Activated naive CD4-positive, alpha-beta T cell treated with anti-CD3 and anti-CD28 coated beads, Interleukin-2, amount 50 U/mL, for 72 hours (primary cell): ENCODE measurements around the gene RRM1. TPM values are rescaled to one million over a fixed set of nuclear protein-coding genes. Genes with fewer than 3 reads are reported as not detected.
"Not testable (repeated sequence)": the region's sequence is repeated elsewhere in the genome, so short reads cannot be mapped to it uniquely, and the experiment has no call there.

Experiments
- ATAC-seq, 2 donors: fragments of 150-1000 bp; cut with Tn5 transposase; 2 replicates each; pipeline ENCODE4 v1.10.0; 2021; ENCODE audit warnings: mild to moderate bottlenecking in 2 of 2, moderate library complexity in 2 of 2
- DNase-seq, 2 donors: peaks; one replicate each; pipeline ENCODE4 v3.0.0; 2021 to 2022; ENCODE audit warnings: low spot score in 2 of 2
- H3K27ac Mint-ChIP-seq, 2 donors: one replicate each; pipeline ENCODE4 v1.8.0; 2022; ENCODE audit warnings: mild to moderate bottlenecking in 2 of 2, mixed read lengths in 2 of 2
- H3K36me3 Mint-ChIP-seq, 2 donors: one replicate each; pipeline ENCODE4 v1.8.0; 2022; ENCODE audit warnings: mixed read lengths in 2 of 2
- H3K9me3 Mint-ChIP-seq, 2 donors: one replicate each; pipeline ENCODE4 v1.8.0; 2022; ENCODE audit warnings: mixed read lengths in 2 of 2
- total RNA-seq, 2 donors: library from RNA; stranded (reverse); gene quantifications; one replicate each; pipeline ENCODE4 v1.2.3, GENCODE V29; 2022

Gene RRM1
- total RNA-seq, 2 donors from 2014 or later, result 192 to 278 TPM

DNA sequence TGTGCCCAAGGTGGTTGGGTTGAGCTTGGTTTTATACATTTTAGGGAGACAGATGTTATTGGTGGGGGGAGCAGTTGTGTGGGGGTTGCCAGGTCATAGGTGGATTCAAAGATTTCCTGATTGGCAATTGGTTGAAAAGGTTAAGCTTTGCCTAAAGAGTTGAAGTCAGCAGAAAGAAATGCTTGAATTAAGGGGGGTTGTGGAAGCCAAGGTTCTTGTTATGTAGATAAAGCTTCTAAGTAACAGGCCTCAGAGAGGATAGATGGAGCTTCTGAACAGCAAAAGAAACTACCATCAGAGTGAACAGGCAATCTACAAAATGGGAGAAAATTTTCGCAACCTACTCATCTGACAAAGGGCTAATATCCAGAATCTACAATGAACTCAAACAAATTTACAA is 64.2 kb downstream of the RRM1 start:
- not testable (repeated sequence) for H3K27ac Mint-ChIP-seq, ATAC-seq, H3K9me3 Mint-ChIP-seq, H3K36me3 Mint-ChIP-seq, DNase-seq

DNA sequence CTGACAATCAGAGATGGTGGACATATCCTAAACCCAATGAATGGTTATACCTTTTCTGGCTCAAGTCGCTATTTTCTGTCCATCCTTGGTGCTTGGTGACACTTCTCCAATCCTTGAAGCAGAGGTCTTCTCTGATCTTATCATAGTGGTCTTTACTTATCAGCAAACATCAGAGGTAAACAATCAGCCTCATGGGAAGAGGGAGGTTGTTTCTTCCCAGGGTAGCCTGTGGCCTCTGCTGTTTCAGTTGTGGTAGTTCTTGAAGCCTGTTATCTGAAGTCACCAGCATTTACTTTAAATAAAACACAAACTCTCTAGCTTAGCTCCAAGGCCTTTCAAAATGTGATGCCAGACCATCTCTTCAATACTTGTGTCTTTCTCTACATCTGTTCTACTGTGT is 66.7 kb downstream of the RRM1 start:
- ATAC-seq, result no peak
- Mint-ChIP-seq H3K27ac (no peak overlapping the region), H3K9me3 (no peaks in the 10 kb centered on the region), H3K36me3 (peaks cover 0 to 6% of the 10 kb centered on the region in 2 donors)
- no peak for DNase-seq

DNA sequence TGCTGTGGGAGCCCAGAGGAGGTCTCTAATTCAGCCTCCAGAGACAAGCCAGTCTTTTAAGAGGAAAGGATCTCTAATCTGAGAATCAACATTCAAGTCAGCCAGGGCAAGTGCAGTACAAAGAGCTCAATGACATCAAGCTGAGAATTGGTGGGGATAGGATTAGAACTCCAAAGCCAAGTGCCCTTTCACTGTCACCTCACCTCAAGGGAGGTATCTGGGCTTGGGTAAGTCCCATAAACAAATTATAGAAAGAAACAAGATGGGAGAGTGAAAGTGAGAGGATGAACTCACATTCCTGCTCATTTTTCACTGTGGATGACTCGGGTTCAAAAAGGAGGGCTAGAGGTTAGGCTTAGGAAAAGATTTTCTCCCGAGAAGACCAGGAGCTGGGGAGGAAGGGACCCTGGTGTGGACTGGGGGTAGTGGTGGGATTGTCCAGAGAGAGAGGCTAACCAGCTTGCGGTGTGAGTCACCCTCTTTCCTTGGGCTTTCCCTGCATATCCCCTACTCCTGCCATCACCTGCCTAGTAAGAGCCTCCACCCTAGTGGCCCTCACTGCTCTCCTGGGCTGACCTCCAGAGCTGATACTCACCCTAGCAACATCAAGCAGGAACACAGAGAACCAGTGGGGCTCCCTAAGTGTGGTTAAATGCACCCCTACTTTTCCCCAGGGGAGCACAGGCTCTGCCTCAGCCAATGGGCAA is 70.4 kb downstream of the RRM1 start:
- no peak for DNase-seq
- peak in 1 of 2 donors; percentile 79 for ATAC-seq
- Mint-ChIP-seq H3K36me3 (no peaks in the 10 kb centered on the region), H3K27ac (peak overlapping the region; percentile 38 to 51), H3K9me3 (no peaks in the 10 kb centered on the region)

DNA sequence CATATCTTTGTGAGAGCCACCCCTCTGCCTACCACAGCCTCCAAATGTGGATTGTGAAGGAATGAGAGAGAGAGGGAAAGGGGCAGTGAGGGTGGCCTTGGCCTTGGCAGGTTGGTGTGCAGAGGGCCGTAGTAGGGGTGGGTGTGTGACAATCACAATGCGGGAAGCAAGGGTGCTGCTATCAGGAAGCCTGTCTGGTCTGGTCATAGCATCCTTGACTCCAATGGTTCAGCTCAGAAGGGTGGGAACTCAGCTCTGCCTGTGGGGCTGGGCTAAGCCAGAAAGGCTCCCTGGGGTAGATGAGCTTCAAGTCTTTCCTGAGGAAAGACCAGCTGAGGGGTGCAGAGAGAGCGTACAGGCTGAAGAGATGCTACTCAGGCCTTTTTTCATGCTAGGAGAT is 72.7 kb downstream of the RRM1 start:
- no peak for DNase-seq
- ATAC-seq, result no peak
- H3K9me3 Mint-ChIP-seq, result no peaks in the 10 kb centered on the region
- H3K27ac Mint-ChIP-seq, result no peak overlapping the region
- no peaks in the 10 kb centered on the region for H3K36me3 Mint-ChIP-seq

DNA sequence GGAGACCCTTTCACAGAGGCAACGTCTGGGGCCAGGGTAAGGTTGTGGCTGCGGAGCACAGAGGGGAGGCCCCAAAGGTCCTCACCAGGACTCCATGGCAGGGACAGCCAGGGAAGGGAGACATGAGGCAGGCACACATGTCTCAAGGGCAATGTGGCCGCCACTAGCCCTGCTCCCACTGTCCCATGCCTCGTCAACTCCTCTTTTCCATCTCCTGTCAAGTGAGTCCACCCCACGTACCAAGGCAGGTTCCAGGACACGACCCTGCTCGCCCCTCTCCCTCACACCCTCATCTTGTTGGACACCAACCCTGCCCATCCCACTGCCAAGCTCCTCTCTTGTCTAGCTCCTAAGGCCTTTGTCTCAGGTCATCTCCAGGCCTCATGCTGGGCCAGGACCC is 73.2 kb downstream of the RRM1 start:
- DNase-seq, result no peak
- Mint-ChIP-seq H3K9me3 (no peaks in the 10 kb centered on the region), H3K36me3 (no peaks in the 10 kb centered on the region), H3K27ac (no peak overlapping the region)
- no peak for ATAC-seq

DNA sequence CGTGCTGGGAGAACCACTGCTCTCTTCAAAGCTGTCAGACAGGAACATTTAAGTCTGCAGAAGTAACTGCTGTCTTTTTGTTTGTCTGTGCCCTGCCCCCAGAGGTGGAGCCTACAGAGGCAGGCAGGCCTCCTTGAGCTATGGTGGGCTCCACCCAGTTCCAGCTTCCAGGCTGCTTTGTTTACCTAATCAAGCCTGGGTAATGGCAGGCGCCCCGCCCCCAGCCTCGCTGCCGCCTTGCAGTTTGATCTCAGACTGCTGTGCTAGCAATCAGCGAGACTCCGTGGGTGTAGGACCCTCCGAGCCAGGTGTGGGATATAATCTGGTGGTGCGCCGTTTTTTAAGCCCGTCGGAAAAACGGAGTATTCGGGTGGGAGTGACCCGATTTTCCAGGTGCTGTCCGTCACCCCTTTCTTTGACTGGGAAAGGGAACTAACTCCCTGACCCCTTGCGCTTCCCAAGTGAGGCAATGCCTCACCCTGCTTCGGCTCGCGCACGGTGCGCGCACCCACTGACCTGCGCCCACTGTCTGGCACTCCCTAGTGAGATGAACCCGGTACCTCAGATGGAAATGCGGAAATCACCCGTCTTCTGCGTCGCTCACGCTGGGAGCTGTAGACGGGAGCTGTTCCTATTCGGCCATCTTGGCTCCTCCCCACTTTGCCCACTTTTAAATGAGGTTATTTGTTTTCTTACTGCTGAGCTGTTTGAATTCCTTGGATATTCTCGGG is 81.2 kb downstream of the RRM1 start:
- H3K9me3 Mint-ChIP-seq, H3K27ac Mint-ChIP-seq, ATAC-seq, H3K36me3 Mint-ChIP-seq, DNase-seq: not testable (repeated sequence)

DNA sequence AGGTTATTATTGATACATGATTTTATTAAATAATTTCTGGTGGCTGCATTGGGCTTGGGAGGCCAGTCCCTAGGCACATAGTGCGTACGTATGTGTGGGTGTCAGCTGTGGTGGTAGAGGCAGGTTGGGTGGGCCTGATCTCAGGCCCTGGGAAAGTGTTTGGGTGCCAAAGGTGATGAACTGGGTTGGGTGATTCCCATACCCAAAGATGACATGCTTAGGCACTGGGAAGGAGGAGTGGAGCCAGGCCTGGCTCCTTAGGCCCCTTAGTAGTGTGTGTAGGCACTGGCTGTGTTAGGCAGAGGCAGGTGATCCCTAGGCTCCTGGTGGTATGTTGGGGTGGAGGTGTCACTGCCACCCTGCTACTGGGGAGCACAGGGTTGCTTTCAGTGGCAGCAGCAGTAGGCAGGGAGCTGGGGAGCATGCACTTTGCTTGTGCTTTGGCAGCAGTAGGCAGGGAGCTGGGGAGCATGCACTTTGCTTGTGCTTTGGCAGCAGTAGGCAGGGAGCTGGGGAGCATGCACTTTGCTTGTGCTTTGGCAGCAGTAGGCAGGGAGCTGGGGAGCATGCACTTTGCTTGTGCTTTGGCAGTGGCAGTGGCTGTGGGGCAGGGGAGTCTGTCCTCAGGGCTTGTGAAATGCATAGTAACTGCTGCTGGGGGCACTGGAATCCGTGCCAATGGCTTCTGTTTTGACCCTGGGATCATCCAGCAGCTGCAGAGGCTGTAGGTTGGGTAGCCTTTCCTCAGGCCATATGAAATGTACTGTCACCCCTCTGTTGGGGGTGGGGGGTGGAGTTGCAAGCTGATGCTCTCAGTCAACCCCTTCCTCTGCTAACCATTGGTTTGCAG is 84.4 kb downstream of the RRM1 start:
- Mint-ChIP-seq H3K36me3 (no peaks in the 10 kb centered on the region), H3K9me3 (no peaks in the 10 kb centered on the region), H3K27ac (no peak overlapping the region)
- no peak for ATAC-seq
- DNase-seq, result no peak

DNA sequence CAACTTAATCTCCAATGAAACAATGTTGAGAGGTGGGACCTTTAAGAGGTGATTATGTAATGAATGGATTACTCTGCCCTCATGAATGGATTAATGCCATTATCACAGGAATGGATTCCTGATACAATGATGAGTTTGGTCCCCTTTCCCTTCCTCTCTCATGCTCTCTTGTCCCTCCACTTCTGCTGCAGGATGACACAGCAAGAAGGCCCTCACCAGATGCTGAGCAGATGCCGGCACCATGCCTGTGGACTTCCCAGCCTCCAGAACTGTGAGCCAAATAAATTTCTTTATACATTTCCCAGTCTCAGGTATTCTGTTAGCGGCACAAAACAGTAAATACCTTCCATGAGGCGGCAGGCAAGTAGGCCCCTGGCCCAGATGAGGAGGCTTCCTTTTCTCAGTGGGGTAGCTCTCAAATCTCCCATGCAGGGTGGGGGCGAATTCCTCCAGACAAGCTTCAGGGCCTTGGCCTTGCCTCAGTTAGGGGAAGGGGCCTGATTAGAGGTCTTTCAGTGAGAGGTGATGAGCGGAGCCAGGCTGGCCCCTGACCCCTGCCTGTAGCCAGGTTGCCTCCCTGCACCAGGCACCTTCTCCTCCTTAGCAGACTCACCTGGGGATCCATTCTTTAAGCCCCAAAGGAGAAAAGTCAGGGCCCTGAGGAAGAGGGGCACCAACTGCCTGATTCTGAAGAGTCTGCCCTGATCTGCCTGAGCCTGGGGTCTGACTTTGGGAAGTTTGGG is 86.0 kb downstream of the RRM1 start:
- H3K36me3 Mint-ChIP-seq, result no peaks in the 10 kb centered on the region
- no peaks in the 10 kb centered on the region for H3K9me3 Mint-ChIP-seq
- no peak for ATAC-seq
- no peak for DNase-seq
- no peak overlapping the region for H3K27ac Mint-ChIP-seq

DNA sequence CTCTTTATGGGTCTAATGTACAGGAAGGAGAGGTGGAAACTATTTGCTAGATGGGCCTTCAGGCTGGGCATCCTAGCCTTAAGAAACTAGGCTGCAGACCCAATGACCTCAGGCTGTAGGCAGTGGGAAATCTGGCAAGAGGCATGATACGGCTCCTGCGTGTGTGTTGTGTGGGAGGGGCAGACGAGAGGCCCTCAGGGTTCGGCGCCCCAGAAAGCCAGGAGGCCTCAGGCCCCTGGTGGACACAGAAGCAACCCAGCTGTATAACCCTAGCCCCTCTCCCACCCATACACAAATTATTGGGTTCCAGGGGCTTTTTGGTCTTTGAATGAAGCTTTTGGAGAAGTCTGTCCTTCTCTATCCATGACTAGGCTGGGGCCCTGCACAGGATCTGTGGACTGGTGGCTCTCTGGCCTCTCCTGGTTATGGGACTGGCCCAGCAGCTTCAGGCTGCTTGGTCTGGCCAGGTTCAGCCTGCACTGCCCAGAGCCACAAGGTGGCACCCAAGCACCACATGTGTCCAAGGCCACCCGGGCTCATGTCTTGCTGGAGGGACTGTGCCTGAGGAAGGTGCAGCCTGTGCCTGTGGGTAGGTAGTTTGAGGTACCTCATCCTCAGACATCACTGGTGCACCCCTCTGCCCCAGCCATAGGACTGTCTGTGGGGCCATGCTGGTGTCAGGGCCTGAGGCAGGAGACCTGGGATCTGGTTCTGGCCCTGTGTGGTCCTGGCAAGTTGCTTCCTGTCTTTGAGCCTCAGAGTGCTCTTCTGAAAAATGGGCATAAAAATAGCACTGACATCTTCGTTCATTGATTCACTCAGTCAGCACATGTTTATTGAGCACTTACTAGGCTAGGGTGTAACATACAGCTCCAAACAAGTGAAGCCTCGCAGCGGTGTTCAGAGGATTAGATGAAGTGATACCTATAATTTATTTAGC is 87.5 kb downstream of the RRM1 start:
- no peak overlapping the region for H3K27ac Mint-ChIP-seq
- H3K9me3 Mint-ChIP-seq, result no peaks in the 10 kb centered on the region
- no peaks in the 10 kb centered on the region for H3K36me3 Mint-ChIP-seq
- peak; percentile 74 for ATAC-seq
- peak in 1 of 2 donors; percentile 58 for DNase-seq

DNA sequence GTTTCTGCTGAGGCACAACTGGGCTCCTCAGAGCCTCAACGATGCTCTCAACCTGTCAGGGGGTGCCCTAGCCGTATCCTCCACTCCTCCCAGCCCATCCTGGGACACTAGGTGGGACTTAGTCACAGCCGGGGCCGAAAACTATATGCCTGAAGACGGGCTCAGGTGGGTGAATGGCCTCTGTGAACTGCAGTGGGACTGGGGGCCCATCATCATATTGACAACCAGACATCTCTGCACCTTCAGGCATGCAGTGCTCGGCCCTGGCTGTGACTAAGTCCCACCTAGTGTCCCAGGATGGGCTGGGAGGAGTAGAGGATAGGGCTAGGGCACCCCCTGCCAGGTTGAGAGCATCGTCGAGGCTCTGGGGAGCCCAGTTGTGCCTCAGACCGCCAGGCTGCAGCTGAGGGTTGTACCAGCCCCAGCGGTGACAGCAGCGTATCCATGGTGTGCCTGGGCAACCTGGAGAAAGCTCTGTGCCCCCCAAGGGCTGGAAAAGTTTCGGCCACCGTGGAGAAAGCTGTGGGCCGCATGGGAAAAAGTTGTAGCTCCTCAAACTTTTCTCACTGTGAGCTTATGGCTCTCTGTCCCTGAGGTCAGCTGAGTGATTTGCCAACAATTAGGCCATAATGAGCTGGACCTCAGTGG is 88.9 kb downstream of the RRM1 start:
- H3K9me3 Mint-ChIP-seq, result no peaks in the 10 kb centered on the region
- no peak for ATAC-seq
- no peak for DNase-seq
- H3K36me3 Mint-ChIP-seq, result no peaks in the 10 kb centered on the region
- H3K27ac Mint-ChIP-seq, result no peak overlapping the region

DNA sequence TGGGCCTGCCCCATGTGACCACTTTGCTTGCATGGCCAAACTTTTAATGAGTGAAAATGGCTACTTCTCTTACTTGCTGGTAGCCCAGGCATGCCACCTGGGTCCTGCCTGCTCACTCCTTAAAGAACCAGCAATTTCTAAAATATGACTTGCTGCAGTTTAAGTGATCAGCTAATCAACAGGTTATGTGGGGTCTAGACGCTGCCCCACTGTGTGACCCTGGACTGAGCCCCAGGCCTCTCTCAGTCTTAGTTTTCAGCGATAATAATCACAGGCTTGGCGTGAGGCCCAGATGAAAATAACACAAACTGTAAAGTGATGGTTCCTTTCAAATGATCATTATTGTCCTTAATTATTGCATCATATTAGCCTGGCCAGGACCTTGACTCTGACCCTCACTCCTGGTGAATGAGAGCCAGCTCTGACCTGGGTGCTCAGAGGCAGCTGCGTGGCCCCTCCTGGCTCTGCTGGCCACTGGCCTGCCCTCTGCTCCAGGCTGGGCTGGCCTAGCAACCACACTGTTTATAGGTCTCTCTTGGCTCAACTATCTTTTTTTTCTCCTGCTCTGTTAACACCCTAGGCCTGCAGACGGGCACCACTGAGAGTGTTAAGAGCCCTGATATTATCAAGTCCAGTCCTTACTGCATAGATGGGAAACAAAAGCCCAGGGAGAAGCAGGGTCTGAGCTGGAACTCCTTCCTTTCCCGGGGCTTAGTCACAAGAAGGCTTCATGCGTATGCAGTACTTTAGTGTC is 89.7 kb downstream of the RRM1 start:
- no peaks in the 10 kb centered on the region for H3K36me3 Mint-ChIP-seq
- no peaks in the 10 kb centered on the region for H3K9me3 Mint-ChIP-seq
- no peak overlapping the region for H3K27ac Mint-ChIP-seq
- no peak for ATAC-seq
- no peak for DNase-seq

DNA sequence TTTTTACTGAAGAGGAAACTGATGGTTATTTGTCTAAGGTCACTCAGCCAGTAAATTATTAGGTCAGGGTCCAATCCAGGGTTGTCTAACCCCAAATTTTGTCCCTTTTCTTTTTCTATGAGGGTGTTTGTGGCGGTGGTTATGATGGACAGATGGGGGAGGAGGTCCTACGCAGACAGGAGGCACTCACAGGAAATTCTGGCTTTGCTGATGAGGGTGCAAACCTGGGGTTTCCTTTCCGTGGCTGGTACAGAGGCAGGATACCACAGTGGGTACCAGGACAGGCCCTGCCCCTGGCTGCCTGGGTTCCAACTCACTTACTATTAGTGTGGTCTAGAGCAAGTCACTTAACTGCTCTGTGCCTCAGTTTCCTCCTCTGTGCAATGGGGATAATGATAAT is 91.0 kb downstream of the RRM1 start:
- Mint-ChIP-seq H3K27ac (no peak overlapping the region), H3K9me3 (no peaks in the 10 kb centered on the region), H3K36me3 (no peaks in the 10 kb centered on the region)
- DNase-seq (no peak), ATAC-seq (no peak)

DNA sequence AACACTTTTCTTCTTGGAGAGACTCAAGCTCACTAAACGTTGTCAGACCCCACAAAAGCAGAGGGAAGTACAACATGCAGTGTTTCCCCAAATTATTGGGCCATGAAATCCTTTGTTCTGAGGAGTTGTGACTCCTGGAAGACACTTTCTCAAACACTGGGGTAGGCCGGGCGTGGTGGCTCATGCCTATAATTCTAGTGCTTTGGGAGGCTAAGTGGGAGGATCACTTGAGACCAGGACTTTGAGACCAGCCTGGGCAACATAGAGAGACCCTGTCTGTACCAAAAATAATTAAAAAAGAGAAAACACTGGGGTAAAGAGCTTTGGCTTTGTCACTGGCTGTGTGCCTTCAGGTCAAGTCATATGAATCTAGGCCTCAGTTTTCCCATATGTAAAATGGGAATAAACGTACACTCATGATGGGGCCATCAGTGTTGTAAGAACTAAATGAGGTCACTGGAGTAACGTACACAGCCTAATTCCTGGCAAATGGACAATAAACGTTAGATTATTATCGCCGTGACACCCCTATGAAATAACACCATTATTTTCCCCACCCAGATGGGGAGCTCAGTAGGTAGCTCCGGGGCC is 92.0 kb downstream of the RRM1 start:
- Mint-ChIP-seq H3K9me3 (no peaks in the 10 kb centered on the region), H3K36me3 (no peaks in the 10 kb centered on the region), H3K27ac (no peak overlapping the region)
- ATAC-seq, result no peak
- no peak for DNase-seq
